ENCODE results near the gene EVA1B. TPM values are rescaled to one million over a fixed set of nuclear protein-coding genes. Genes with fewer than 3 reads are reported as not detected.

The EVA1B gene
- total RNA-seq, 1 experiment from 2014 or later: 32.0 TPM

DNA sequence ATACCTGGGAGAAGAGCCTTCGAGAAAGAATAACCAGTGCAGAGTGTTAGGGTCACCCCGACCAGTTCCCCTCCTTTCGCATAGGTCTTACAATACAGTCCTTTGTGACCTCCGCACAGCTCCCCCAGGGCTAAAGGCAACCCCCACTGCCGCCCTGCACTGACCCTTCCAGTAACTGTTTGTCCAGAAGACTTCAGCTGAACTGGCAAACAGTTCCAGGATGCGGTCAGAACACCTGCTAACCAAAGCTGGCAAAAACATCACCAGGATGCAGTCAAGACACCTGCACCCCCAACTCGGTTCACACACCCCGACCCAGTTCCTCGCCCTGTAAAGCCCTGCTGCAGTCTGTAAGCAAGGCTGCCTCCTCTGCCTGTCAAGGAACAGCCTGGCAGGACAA, 6.4 kb upstream of the EVA1B start (continued):
- TF ChIP-seq, protein P1, sequence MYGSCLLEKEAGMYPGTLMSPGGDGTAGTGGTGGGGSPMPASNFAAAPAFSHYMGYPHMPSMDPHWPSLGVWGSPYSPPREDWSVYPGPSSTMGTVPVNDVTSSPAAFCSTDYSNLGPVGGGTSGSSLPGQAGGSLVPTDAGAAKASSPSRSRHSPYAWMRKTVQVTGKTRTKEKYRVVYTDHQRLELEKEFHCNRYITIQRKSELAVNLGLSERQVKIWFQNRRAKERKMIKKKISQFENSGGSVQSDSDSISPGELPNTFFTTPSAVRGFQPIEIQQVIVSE (CRISPR knock-in tag; IDR thresholded peaks at IDR 0.05; ENCODE audit: borderline replicate concordance): no peak
- TF ChIP-seq TCF7 (CRISPR knock-in tag; IDR thresholded peaks at IDR 0.05; ENCODE audit: low read depth): no peak
- TF ChIP-seq CREM (CRISPR knock-in tag; IDR thresholded peaks at IDR 0.05): no peak
- no peak for TF ChIP-seq SMAD3 (CRISPR knock-in tag; IDR thresholded peaks at IDR 0.05; ENCODE audit: borderline replicate concordance)
- TF ChIP-seq, protein P2, sequence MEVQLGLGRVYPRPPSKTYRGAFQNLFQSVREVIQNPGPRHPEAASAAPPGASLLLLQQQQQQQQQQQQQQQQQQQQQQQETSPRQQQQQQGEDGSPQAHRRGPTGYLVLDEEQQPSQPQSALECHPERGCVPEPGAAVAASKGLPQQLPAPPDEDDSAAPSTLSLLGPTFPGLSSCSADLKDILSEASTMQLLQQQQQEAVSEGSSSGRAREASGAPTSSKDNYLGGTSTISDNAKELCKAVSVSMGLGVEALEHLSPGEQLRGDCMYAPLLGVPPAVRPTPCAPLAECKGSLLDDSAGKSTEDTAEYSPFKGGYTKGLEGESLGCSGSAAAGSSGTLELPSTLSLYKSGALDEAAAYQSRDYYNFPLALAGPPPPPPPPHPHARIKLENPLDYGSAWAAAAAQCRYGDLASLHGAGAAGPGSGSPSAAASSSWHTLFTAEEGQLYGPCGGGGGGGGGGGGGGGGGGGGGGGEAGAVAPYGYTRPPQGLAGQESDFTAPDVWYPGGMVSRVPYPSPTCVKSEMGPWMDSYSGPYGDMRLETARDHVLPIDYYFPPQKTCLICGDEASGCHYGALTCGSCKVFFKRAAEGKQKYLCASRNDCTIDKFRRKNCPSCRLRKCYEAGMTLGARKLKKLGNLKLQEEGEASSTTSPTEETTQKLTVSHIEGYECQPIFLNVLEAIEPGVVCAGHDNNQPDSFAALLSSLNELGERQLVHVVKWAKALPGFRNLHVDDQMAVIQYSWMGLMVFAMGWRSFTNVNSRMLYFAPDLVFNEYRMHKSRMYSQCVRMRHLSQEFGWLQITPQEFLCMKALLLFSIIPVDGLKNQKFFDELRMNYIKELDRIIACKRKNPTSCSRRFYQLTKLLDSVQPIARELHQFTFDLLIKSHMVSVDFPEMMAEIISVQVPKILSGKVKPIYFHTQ (CRISPR knock-in tag; IDR thresholded peaks at IDR 0.05): no peak
- TF ChIP-seq, protein P3, sequence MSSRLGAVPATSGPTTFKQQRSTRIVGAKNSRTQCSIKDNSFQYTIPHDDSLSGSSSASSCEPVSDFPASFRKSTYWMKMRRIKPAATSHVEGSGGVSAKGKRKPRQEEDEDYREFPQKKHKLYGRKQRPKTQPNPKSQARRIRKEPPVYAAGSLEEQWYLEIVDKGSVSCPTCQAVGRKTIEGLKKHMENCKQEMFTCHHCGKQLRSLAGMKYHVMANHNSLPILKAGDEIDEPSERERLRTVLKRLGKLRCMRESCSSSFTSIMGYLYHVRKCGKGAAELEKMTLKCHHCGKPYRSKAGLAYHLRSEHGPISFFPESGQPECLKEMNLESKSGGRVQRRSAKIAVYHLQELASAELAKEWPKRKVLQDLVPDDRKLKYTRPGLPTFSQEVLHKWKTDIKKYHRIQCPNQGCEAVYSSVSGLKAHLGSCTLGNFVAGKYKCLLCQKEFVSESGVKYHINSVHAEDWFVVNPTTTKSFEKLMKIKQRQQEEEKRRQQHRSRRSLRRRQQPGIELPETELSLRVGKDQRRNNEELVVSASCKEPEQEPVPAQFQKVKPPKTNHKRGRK (CRISPR knock-in tag; IDR thresholded peaks at IDR 0.05; ENCODE audit: borderline replicate concordance): no peak

DNA sequence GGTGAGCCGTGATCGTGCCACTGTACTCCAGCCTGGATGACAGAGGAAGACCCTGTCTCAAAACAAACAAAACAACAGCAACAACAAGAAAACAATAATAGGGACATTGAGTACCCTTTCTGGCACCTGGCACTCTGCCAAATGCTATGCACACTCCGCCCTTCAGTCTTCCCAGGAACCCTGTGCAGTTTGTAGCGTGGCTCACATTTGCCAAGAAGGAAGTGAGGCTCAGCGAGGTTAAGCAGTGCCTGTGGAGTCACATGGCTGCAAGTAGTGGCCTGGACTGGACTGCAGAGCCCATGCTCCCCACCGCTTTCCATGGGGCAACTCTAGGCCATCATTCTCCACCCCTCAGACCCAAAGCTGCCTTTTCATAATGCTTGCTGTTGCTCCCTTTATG, 5.3 kb upstream of the EVA1B start:
- Mint-ChIP-seq H3K27ac (no peak overlapping the region), H3K4me3 (no peak overlapping the region), H3K9me3 (no peaks in the 10 kb centered on the region), H3K36me3 (no peaks in the 10 kb centered on the region), H3K27me3 (ENCODE audit: low read depth) (peaks cover 18% of the 10 kb centered on the region), H3K4me1 (peaks cover 17% of the 10 kb centered on the region)
- POLR2A ChIA-PET: no interaction called here
- CTCF ChIA-PET: interaction anchor here (1.1 kb wide), 2 partner anchors 14 to 41 kb away, joined by 4 to 5 read pairs; no protein-coding TSS in a partner anchor
- ATAC-seq (no peak), DNase-seq (ENCODE audit: low spot score) (no peak)
- TF ChIP-seq, protein P4, sequence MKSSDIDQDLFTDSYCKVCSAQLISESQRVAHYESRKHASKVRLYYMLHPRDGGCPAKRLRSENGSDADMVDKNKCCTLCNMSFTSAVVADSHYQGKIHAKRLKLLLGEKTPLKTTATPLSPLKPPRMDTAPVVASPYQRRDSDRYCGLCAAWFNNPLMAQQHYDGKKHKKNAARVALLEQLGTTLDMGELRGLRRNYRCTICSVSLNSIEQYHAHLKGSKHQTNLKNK (CRISPR knock-in tag; IDR thresholded peaks at IDR 0.05): no peak
- TF ChIP-seq SMAD4 (CRISPR knock-in tag; IDR thresholded peaks at IDR 0.05): no peak
- TF ChIP-seq OVOL2 (CRISPR knock-in tag; IDR thresholded peaks at IDR 0.05; ENCODE audit: borderline replicate concordance): no peak
- TF ChIP-seq ZNF416 (CRISPR knock-in tag; IDR thresholded peaks at IDR 0.05): no peak
- no peak for TF ChIP-seq FOXJ3 (CRISPR knock-in tag; IDR thresholded peaks at IDR 0.05; ENCODE audit: borderline replicate concordance)
- TF ChIP-seq, protein P5, sequence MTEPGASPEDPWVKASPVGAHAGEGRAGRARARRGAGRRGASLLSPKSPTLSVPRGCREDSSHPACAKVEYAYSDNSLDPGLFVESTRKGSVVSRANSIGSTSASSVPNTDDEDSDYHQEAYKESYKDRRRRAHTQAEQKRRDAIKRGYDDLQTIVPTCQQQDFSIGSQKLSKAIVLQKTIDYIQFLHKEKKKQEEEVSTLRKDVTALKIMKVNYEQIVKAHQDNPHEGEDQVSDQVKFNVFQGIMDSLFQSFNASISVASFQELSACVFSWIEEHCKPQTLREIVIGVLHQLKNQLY (CRISPR knock-in tag; IDR thresholded peaks at IDR 0.05): no peak
- TF ChIP-seq, protein P6, sequence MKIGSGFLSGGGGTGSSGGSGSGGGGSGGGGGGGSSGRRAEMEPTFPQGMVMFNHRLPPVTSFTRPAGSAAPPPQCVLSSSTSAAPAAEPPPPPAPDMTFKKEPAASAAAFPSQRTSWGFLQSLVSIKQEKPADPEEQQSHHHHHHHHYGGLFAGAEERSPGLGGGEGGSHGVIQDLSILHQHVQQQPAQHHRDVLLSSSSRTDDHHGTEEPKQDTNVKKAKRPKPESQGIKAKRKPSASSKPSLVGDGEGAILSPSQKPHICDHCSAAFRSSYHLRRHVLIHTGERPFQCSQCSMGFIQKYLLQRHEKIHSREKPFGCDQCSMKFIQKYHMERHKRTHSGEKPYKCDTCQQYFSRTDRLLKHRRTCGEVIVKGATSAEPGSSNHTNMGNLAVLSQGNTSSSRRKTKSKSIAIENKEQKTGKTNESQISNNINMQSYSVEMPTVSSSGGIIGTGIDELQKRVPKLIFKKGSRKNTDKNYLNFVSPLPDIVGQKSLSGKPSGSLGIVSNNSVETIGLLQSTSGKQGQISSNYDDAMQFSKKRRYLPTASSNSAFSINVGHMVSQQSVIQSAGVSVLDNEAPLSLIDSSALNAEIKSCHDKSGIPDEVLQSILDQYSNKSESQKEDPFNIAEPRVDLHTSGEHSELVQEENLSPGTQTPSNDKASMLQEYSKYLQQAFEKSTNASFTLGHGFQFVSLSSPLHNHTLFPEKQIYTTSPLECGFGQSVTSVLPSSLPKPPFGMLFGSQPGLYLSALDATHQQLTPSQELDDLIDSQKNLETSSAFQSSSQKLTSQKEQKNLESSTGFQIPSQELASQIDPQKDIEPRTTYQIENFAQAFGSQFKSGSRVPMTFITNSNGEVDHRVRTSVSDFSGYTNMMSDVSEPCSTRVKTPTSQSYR (CRISPR knock-in tag; IDR thresholded peaks at IDR 0.05): no peak
- TF ChIP-seq, protein P7, sequence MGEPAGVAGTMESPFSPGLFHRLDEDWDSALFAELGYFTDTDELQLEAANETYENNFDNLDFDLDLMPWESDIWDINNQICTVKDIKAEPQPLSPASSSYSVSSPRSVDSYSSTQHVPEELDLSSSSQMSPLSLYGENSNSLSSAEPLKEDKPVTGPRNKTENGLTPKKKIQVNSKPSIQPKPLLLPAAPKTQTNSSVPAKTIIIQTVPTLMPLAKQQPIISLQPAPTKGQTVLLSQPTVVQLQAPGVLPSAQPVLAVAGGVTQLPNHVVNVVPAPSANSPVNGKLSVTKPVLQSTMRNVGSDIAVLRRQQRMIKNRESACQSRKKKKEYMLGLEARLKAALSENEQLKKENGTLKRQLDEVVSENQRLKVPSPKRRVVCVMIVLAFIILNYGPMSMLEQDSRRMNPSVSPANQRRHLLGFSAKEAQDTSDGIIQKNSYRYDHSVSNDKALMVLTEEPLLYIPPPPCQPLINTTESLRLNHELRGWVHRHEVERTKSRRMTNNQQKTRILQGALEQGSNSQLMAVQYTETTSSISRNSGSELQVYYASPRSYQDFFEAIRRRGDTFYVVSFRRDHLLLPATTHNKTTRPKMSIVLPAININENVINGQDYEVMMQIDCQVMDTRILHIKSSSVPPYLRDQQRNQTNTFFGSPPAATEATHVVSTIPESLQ (CRISPR knock-in tag; IDR thresholded peaks at IDR 0.05): no peak
- TF ChIP-seq, protein P8, sequence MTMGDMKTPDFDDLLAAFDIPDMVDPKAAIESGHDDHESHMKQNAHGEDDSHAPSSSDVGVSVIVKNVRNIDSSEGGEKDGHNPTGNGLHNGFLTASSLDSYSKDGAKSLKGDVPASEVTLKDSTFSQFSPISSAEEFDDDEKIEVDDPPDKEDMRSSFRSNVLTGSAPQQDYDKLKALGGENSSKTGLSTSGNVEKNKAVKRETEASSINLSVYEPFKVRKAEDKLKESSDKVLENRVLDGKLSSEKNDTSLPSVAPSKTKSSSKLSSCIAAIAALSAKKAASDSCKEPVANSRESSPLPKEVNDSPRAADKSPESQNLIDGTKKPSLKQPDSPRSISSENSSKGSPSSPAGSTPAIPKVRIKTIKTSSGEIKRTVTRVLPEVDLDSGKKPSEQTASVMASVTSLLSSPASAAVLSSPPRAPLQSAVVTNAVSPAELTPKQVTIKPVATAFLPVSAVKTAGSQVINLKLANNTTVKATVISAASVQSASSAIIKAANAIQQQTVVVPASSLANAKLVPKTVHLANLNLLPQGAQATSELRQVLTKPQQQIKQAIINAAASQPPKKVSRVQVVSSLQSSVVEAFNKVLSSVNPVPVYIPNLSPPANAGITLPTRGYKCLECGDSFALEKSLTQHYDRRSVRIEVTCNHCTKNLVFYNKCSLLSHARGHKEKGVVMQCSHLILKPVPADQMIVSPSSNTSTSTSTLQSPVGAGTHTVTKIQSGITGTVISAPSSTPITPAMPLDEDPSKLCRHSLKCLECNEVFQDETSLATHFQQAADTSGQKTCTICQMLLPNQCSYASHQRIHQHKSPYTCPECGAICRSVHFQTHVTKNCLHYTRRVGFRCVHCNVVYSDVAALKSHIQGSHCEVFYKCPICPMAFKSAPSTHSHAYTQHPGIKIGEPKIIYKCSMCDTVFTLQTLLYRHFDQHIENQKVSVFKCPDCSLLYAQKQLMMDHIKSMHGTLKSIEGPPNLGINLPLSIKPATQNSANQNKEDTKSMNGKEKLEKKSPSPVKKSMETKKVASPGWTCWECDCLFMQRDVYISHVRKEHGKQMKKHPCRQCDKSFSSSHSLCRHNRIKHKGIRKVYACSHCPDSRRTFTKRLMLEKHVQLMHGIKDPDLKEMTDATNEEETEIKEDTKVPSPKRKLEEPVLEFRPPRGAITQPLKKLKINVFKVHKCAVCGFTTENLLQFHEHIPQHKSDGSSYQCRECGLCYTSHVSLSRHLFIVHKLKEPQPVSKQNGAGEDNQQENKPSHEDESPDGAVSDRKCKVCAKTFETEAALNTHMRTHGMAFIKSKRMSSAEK (CRISPR knock-in tag; IDR thresholded peaks at IDR 0.05; ENCODE audit: borderline replicate concordance): no peak
- no peak for TF ChIP-seq ZBTB21 (CRISPR knock-in tag; IDR thresholded peaks at IDR 0.05; ENCODE audit: borderline replicate concordance)
- TF ChIP-seq, protein P9, sequence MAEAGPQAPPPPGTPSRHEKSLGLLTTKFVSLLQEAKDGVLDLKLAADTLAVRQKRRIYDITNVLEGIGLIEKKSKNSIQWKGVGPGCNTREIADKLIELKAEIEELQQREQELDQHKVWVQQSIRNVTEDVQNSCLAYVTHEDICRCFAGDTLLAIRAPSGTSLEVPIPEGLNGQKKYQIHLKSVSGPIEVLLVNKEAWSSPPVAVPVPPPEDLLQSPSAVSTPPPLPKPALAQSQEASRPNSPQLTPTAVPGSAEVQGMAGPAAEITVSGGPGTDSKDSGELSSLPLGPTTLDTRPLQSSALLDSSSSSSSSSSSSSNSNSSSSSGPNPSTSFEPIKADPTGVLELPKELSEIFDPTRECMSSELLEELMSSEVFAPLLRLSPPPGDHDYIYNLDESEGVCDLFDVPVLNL (CRISPR knock-in tag; IDR thresholded peaks at IDR 0.05; ENCODE audit: borderline replicate concordance, low read depth): no peak
- TF ChIP-seq ZNF317 (CRISPR knock-in tag; IDR thresholded peaks at IDR 0.05; ENCODE audit: borderline replicate concordance, low read depth): no peak

Measured in WTC11 (cell line).